GM19397 (cell line): ENCODE results near the gene MARS1.

Experiments used
- ATAC-seq: cut with Tn5 transposase; IDR thresholded peaks from one replicate; pipeline ENCODE4 v1.9.1; 2021; ENCODE audit warnings: mild to moderate bottlenecking, moderate library complexity; ENCODE audit not compliant: unreplicated experiment

The MARS1 gene

DNA sequence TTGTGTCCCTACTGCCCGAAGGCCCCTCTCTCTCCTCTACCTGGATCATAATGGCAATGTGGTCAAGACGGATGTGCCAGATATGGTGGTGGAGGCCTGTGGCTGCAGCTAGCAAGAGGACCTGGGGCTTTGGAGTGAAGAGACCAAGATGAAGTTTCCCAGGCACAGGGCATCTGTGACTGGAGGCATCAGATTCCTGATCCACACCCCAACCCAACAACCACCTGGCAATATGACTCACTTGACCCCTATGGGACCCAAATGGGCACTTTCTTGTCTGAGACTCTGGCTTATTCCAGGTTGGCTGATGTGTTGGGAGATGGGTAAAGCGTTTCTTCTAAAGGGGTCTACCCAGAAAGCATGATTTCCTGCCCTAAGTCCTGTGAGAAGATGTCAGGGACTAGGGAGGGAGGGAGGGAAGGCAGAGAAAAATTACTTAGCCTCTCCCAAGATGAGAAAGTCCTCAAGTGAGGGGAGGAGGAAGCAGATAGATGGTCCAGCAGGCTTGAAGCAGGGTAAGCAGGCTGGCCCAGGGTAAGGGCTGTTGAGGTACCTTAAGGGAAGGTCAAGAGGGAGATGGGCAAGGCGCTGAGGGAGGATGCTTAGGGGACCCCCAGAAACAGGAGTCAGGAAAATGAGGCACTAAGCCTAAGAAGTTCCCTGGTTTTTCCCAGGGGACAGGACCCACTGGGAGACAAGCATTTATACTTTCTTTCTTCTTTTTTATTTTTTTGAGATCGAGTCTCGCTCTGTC, 31.0 kb upstream of the MARS1 start:
- ATAC-seq, result no peak

DNA sequence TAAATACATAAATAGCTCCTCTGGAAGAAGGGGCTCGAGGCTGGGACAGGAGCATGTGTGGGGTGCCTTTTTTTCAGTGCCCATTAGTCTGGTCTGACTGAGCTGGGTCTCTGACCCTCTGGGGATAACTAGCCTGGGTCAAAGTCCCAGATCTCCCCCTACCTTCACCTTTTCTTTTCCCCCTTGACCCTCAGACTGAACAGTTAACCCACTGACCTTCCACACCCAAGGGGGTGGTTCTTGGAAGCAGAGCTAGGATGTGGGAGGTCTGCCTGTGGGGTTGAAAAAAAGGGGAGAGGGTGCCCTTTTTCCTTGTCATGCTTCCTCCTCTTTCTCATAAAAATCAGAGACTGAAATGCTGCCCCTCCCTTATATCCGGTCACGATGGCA, 29.2 kb upstream of the MARS1 start:
- no peak for ATAC-seq

- peak; percentile 51 for ATAC-seq
Measured at GRCh38 chr12:57459055-57459749, 28.7 kb upstream of the MARS1 start.

- ATAC-seq, result no peak
Measured at GRCh38 chr12:57459750-57460467, 28.0 kb upstream of the MARS1 start, which contains the start of gene GLI1. Gene GLI1, plus strand, starts transcription at chr12:57459785. Its CDS starts 3,907 bp downstream, at chr12:57463692.

- ATAC-seq, result no peak
Measured at GRCh38 chr12:57460468-57460784, 27.4 kb upstream of the MARS1 start.

DNA sequence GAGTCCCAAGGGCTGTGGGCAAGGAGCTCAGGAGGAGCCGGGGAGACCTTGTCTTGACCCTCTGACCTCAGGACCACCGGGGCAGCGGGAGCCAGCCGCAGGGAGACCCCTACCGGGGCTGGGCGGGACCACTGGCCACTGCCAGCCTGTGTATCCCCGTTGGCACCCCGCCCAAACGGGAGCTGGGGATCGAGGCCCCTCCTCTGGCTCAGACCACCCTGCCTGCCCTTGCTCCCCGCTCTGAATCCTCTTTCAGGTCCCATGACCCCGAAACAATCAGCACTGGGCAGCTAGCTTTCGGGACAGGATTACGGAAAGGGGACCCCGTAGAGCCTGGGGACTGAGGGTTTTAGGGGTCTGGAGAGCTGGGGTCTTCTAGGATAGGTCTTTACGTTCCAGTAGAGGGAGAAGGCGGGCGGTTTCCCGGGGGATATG, 27.0 kb upstream of the MARS1 start:
- no peak for ATAC-seq

DNA sequence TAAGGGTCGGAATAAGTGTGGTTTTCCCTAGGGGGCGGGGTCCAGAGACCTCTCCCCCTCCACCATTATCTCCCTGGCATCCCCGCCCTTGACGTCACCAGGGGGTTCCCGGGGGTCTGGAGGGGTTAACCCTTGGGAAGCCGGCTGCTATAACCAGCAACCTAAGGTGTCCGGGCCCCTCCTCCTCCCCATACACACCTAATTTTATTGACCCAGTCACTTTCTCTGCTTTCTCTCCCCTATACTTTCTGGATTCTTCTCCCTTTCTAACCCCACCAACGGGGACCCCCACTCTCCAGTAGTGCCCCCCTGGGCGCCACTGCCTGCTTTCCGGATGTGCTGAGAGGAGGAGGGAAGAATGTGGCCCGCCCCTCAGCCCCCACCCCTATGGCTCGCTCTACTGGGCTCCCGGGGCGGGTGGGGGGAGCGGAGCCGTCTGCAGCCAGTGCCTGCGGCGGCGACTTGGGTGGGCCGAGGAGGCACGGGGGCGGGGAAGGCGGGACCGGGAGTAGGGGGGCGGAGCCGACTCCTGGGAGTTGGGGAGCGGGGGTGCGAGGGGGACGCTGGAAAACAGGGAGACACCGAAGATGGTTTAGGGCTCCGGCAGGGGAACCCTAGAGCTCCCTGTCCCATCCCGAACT, 26.5 kb upstream of the MARS1 start:
- no peak for ATAC-seq

GRCh38 chr12:57461917-57462250, 26.0 kb upstream of the MARS1 start:
- ATAC-seq, result no peak

DNA sequence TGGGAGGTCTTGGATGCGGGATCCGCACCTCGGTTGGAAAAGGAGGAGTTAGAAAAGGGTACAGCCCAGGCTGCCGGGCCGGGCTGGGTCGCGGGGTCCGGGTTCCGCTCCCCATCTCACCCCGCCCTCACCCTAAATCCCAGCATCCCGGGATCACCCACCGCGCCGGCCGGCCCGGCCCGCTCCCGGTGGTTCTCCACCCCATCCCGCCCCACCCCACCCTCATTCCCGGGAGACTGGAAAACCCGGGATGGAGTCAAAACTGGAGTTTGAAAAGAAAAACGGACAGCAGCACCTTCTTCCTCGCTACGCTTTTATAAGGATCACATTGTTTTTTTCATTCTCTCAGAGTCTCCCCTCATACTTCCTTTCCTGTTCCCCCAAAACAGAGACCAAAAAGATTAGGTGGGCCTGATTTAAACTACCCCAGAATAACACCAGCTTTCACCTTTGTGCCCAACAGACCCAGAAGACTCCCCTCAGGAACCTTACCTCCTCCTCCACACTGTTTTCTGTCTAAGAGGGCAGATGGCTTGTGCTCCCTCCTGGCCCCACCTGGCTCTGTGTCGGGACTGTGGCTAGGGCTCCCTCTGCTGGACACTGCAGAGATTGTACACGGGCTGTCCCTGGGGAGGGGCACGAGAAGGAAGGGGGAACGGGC, 25.5 kb upstream of the MARS1 start:
- peak; percentile 67 for ATAC-seq

GRCh38 chr12:57462912-57463253, 25.0 kb upstream of the MARS1 start:
- ATAC-seq, result no peak

- no peak for ATAC-seq
Measured at GRCh38 chr12:57464569-57464968, 23.3 kb upstream of the MARS1 start.

DNA sequence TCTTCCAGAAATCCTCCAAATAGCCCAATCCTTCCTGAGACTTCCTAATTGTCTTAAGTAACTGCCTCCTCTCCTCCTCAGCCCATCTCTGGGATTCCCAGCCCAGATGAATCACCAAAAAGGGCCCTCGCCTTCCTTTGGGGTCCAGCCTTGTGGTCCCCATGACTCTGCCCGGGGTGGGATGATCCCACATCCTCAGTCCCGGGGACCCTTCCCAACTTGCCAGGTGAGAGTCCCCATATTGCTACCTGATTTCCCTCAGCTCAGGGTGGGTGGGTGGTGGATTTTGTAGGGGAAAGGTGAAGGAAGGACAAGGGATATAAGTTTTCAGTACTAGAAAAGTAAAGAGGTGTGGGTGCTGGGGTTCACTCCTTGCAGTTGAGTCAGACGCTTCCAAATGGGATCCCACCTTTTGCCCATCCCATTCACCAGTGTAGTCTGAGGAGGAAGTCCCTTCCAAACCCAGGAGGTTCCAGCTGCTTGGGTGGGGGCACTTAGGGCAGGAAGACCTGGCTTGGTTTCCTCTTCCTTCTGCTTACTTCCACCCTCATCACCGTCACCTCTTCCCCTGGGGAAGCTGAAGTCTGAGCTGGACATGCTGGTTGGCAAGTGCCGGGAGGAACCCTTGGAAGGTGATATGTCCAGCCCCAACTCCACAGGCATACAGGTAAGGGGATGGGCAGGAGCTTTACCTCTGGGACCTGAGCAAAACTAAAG, 22.7 kb upstream of the MARS1 start:
- no peak for ATAC-seq

GRCh38 chr12:57465747-57466505, 21.9 kb upstream of the MARS1 start:
- no peak for ATAC-seq

GRCh38 chr12:57467212-57467874, 20.5 kb upstream of the MARS1 start:
- ATAC-seq, result no peak

GRCh38 chr12:57467915-57468314, 20.0 kb upstream of the MARS1 start:
- ATAC-seq, result no peak

DNA sequence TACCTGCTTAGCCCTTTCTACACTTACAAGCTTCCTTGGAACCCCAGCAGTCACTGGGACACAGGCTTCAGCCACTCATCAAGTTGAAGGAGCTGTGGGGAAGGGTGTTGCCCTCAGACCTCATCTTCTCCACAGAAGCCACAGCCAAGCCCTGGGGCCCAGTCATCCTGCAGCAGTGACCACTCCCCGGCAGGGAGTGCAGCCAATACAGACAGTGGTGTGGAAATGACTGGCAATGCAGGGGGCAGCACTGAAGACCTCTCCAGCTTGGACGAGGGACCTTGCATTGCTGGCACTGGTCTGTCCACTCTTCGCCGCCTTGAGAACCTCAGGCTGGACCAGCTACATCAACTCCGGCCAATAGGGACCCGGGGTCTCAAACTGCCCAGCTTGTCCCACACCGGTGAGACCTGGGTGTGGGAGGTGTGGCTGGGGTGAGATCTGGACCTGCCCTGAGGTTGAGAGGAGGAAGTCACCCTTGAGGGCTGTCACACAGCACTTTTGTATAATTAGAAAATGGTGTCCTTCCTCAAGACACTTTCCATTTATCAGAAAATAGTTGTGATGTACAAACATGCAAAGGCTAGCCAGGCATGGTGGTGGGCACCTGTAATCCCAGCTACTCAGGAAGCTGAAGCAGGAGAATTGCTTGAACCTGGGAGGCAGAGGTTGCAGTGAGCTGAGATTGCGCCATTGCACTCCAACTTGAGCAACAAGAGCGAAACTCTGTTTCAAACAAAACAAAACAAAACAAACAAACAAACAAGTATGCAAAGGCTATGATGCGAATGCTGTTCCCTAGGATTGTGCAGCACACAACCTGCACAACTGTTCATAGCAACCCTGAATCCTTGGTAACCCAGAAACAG, 18.3 kb upstream of the MARS1 start:
- no peak for ATAC-seq

DNA sequence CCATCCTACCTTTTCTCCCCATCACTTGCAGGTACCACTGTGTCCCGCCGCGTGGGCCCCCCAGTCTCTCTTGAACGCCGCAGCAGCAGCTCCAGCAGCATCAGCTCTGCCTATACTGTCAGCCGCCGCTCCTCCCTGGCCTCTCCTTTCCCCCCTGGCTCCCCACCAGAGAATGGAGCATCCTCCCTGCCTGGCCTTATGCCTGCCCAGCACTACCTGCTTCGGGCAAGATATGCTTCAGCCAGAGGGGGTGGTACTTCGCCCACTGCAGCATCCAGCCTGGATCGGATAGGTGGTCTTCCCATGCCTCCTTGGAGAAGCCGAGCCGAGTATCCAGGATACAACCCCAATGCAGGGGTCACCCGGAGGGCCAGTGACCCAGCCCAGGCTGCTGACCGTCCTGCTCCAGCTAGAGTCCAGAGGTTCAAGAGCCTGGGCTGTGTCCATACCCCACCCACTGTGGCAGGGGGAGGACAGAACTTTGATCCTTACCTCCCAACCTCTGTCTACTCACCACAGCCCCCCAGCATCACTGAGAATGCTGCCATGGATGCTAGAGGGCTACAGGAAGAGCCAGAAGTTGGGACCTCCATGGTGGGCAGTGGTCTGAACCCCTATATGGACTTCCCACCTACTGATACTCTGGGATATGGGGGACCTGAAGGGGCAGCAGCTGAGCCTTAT, 17.4 kb upstream of the MARS1 start:
- no peak for ATAC-seq
